ENCODE measurements around the gene KIAA1614.

KIAA1614 gene

GRCh38 chr1:180907313-180908055, 5.2 kb upstream of the KIAA1614 start:
- DNase-seq, result no peak
- intact Hi-C loops (cut with DNase I), result no loop called here

DNA sequence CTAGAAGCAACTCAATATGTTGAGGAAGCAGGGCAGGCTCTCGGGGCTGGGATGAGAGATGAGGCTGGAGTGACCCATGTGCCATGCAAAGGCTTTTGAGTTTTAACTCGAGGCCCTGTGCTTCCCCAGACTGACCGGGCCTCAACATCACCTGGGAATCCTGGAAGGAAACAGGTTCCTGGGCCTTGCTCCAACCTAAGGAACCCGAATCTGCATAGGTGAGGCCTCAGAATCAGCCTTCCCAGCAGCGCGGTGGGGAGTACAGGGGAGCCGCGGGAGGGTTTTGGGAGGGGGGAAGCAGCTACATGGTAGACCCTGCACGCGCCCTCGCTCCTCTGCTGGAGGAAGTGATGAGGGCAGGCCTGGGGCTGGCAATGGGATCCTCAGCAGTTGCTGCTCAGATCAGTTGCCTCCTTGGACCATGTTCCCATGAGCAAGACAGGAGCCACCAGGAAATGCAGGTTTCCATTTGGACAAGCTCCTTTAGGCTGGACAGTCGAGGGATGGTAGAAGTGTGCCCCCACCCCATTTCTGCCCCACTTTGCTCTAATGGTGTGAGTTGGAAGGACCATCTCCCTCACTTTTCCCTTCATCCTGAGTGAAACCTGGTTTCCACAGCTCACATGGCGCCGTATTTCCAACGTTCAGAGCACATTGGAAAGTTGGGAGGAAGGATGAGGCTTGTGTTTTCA, 4.5 kb upstream of the KIAA1614 start:
- intact Hi-C loops (cut with DNase I), result no loop called here

DNA sequence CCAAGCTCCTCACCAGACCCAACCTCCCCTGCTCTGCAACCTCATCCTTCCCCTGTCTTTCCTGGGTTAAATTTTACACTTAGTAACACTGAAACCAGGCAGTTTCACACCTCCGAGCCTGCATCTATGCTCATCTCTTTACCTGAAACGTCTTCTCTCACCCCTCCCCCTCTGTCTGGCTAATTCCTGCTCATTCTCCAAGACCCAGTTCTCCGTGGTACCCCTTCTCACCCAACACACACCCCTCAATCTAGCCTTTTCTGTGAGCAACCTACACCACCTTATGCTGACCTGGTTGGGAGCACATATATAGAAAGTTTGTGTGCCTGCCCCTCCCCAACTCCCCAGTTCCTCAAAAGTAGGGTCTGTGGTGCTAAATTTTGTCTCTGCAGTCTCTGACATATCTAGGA, 3.7 kb upstream of the KIAA1614 start:
- intact Hi-C loops (cut with DNase I), result no loop called here

More for the DNA sequence above, 4.5 kb upstream of the KIAA1614 start:
- DNase-seq, result no peak

GRCh38 chr1:180909462-180909976, 3.2 kb upstream of the KIAA1614 start:
- intact Hi-C loops (cut with DNase I), result no loop called here
- DNase-seq, result no peak

More for the DNA sequence above, 3.7 kb upstream of the KIAA1614 start:
- DNase-seq, result no peak

GRCh38 chr1:180911640-180912191, 981 bp upstream of the KIAA1614 start:
- peak in 2 of 10 donors; percentile 75 for DNase-seq

DNA sequence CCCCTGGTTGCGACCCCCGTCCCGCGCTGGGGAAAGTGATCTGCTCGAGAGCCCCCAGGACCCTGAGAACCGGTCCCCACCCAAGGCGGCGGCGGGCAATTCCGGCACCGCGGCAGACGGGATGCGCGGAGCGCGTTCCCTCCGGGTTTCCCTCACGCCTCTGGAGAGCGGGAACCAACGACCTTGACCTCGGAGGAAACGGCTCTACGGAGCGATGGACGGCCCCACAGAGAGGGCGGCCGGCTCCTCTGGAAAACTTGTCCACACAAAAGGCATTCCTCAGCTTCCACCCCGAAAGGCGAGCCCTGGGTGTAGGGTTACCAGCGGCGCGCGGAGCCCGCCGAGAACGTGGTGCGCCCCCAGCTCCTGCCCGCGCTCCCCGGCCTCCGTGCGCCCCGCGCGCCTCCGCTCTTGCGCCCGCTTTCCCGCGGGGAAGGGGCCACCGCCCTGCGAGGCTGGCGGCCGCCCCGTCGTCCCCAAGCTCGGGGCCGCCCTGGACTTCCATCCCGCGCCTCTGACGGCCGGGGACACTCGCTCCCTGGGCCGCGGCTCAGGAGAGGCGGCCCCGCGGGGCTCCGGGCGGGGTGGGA, 391 bp upstream of the KIAA1614 start:
- intact Hi-C loops (cut with DNase I), result no loop called here
- peak in 4 of 10 donors; percentile 24 to 87 (median 64) for DNase-seq

More at GRCh38 chr1:180911640-180912191, 981 bp upstream of the KIAA1614 start:
- intact Hi-C loops (cut with DNase I), result no loop called here

GRCh38 chr1:180915426-180915965, 2.8 kb downstream of the KIAA1614 start:
- intact Hi-C loops (cut with DNase I), result no loop called here
- DNase-seq, result peak in 2 of 10 donors; percentile 8 to 9

DNA sequence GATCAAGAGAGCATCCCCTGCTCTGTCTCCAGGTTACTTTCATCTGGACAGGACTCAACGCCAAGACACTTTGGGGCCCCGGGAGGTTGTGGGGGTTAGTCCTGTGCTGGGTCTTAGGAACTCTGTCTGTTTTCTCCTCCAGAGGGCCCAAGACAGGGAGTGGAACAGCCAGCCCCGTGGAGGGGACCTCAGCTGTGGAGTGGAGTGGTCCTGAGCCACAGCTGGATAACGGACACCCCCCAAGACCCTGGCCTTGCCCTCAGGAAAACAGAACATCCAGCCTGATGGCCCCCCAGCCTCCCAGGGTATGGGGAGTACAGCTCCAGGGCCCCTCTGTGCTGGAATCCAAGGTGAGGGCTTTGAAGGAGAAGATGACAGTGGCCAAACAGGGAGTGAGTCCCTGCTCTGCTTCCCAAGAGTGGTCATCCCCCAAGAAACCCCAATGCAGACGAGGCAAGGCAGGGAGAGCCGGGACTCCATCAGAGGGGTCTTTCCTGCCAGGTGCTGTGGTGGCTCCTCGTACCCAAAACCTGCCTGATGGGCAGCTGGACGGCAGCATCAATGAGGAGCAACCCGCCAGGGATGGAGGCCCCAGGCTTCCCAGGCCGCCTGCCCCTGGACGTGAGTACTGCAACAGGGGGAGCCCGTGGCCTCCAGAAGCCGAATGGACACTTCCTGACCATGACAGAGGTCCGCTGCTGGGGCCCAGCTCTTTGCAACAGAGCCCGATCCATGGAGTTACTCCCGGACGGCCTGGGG, 3.5 kb downstream of the KIAA1614 start:
- intact Hi-C loops (cut with DNase I), result no loop called here
- DNase-seq, result peak in 3 of 10 donors; percentile 48 to 58 (median 55)

GRCh38 chr1:180916771-180917170, 4.1 kb downstream of the KIAA1614 start:
- peak in 3 of 10 donors; percentile 48 to 77 (median 67) for DNase-seq
- intact Hi-C loops (cut with DNase I), result no loop called here

DNA sequence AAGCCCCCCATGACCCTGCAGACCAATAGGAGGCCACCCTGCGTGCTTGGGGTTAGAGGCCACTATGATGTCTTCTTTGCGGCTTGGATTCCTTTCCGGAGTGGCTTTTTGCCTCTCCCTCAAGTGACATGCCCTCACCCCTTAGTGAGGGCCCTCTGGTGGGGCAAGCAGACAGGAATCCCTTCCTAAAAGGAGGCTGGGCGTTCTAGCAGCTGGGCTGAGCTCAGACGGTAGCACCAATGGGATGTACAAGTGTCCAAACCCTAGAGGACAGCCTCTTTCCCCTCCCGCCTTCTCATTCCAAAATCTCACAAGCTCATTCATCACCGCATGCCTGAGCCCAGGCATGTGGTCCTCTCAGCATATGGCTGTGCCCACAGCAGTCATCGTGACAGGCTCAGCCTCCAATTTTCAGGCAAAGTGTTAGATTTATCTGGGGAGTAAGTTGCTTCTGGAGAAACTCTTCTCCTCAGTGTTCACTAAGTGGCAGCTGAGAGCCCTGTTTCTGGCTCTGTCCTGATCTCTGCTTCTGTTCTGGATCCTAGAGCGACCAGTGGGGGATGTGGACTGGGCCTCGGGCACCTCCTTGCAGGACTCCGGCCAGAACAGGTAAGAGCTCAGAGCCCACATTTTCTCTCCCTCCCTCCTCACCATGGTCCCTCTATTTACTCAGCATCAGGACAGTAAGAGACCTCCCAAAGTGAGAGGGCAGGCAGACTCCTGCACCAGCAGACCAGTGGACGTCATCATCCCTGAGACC, 4.8 kb downstream of the KIAA1614 start:
- intact Hi-C loops (cut with DNase I), result no loop called here

GRCh38 chr1:180918519-180918918, 5.8 kb downstream of the KIAA1614 start:
- peak in 3 of 10 donors; percentile 47 to 75 (median 58) for DNase-seq
- intact Hi-C loops (cut with DNase I), result no loop called here

More for the DNA sequence above, 4.8 kb downstream of the KIAA1614 start:
- DNase-seq, result peak in 3 of 10 donors; percentile 49 to 85 (median 73)

- intact Hi-C loops (cut with DNase I), result no loop called here
- DNase-seq, result peak in 2 of 10 donors; percentile 54 to 60
These were observed 6.5 kb downstream of the KIAA1614 start for GRCh38 chr1:180919183-180919700.

GRCh38 chr1:180920193-180920592, 7.5 kb downstream of the KIAA1614 start:
- DNase-seq, result peak in 1 of 10 donors; percentile 33
- intact Hi-C loops (cut with DNase I), result no loop called here

DNA sequence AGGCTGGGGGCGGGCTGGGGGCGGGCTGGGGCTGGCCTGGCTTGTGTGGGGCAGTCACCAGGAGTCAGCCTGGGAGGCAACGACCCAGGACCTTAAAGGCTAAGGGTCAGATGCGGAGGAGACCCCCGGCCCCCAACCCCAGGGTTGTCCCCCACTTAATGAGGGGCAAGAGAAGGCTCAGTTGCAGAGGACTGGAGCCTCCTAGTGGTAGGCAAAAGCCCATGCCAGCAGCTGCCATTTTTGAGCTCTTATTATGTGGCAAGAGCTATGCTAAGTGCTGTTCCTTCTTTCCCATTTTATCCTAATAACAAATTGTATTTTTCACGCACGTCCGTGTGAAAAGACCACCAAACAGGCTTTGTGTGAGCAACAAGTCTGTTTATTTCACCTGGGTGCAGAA, 8.0 kb downstream of the KIAA1614 start:
- intact Hi-C loops (cut with DNase I), result no loop called here
- DNase-seq, result peak in 2 of 10 donors; percentile 37 to 49

DNA sequence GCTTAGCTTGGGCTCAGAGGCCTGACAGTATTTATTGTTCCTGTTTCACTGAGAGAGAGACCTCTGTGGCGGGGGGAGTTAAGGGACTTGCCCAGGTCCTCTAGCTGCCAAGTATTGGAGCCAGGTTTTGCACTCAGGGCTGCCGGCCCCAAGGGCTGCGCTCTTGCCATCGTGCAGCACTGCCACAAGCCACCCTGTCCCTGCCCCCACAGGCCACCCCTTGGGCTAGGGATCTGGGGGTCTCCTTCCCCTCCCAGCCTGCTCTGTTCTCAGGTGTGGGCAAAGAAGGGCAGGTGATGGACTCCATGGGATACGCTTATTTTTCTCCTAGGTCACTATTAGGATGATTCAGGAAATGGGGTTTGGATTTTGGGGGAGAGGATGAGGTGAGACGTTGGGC, 8.7 kb downstream of the KIAA1614 start:
- intact Hi-C loops (cut with DNase I), result no loop called here
- peak in 2 of 10 donors; percentile 38 to 44 for DNase-seq

DNA sequence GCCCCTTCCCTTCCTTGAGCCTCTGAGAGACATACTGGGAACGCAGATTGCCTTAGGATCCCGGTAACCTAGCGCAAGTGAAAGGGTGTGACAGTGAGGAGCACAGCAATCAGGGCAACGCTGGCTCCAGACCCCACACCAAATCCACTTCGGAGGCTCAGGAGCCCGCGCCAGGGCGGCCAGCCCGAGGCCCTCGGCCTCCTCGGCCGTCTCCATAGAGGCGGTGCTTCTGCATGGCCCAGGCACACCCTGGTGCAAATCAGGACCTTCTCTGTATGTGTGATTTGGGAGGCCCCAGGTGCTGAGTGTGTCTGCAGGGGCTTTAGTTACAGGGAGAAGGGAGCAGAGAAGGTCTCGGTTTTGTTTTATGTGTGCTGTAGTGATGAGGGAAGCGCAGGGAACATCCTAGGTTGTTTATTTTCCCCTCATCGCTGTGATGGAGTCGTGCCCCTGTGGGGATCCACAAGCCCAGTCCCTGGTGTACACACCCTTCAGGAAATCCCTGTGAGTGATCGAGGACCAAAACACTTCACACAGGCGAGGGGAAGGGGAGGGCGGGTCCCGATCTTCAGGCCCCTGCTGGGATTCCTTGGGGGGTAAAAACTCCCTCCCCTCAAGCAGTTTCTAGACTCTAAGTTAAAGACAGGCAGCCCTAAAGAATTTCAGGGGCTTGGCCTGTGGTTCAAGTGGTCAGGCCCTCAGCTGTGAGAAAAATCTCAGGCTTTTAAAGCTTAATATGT, 9.4 kb downstream of the KIAA1614 start:
- intact Hi-C loops (cut with DNase I), result no loop called here

GRCh38 chr1:180922631-180923015, 9.9 kb downstream of the KIAA1614 start:
- DNase-seq, result peak in 2 of 10 donors; percentile 61 to 63
- intact Hi-C loops (cut with DNase I), result no loop called here

More for the DNA sequence above, 9.4 kb downstream of the KIAA1614 start:
- peak in 2 of 10 donors; percentile 59 to 72 for DNase-seq

Data from posterior cingulate gyrus (tissue), 11 donors.